Common myeloid progenitor, CD34-positive (primary cell): ENCODE data around the gene SLC45A2.

Experiments used
- CTCF ChIA-PET: fragments of 350-600 bp; sonication (Branson Sonifier 250); formaldehyde crosslinking; loops from one replicate; lab custom pipeline; 2021; ENCODE audit warnings: antibody characterized with exemption; lab: Charles Lee
- POLR2A ChIA-PET: fragments of 350-600 bp; sonication (Branson Sonifier 250); formaldehyde crosslinking; loops from one replicate; lab custom pipeline; 2021; ENCODE audit warnings: antibody characterized with exemption; lab: Charles Lee
- DNase-seq, 3 donors: peaks; one replicate each; pipeline versions ENCODE4 v3.0.0 to v3.0.0-alpha.2; 2013
- H3K27ac ChIP-seq, 2 experiments: 1 replicate in 1 of 2; 2 replicates in 1 of 2; pipeline ENCODE4 v1.7.0; 2013; ENCODE audit warnings: inconsistent platforms in 2 of 2, low read length in 2 of 2, mild to moderate bottlenecking in 2 of 2, low read depth in 1 of 2, moderate library complexity in 1 of 2; ENCODE audit not compliant: severe bottlenecking in 2 of 2, insufficient read depth in 1 of 2, poor library complexity in 1 of 2
- H3K27me3 ChIP-seq, 5 experiments: replicated peaks in 2 of 5; 1 replicate in 3 of 5; 2 replicates in 2 of 5; pipeline versions ENCODE4 v1.6.1 to v1.7.0; 2013; ENCODE audit warnings: low read length in 4 of 5, mild to moderate bottlenecking in 2 of 5, moderate library complexity in 2 of 5, inconsistent platforms in 1 of 5; ENCODE audit not compliant: insufficient read depth in 5 of 5, control insufficient read depth in 4 of 5
- H3K36me3 ChIP-seq, 4 experiments: 1 replicate in 2 of 4; 2 replicates in 2 of 4; pipeline versions ENCODE4 v1.6.1 to v1.7.0; 2013; ENCODE audit warnings: low read length in 3 of 4, control low read depth in 1 of 4, mild to moderate bottlenecking in 1 of 4; ENCODE audit not compliant: control insufficient read depth in 4 of 4, insufficient read depth in 4 of 4
- H3K4me1 ChIP-seq, 4 experiments: 1 replicate in 3 of 4; 2 replicates in 1 of 4; pipeline versions ENCODE4 v1.6.1 to v1.7.1; 2013; ENCODE audit warnings: low read length in 3 of 4, mild to moderate bottlenecking in 3 of 4, control low read depth in 1 of 4, inconsistent platforms in 1 of 4, moderate library complexity in 1 of 4; ENCODE audit not compliant: control insufficient read depth in 4 of 4, insufficient read depth in 4 of 4; ENCODE audit errors: control extremely low read depth in 1 of 4
- H3K4me3 ChIP-seq, 7 experiments: 1 replicate in 4 of 7; 2 replicates in 3 of 7; pipeline versions ENCODE4 v1.5.1 to v1.7.0; 2013; ENCODE audit warnings: mild to moderate bottlenecking in 7 of 7, low read length in 6 of 7, moderate library complexity in 6 of 7, inconsistent platforms in 2 of 7, low read depth in 2 of 7, control low read depth in 1 of 7; ENCODE audit not compliant: insufficient read depth in 4 of 7, control insufficient read depth in 1 of 7; ENCODE audit errors: extremely low read depth in 1 of 7
- H3K9me3 ChIP-seq, 5 experiments: 1 replicate in 4 of 5; 2 replicates in 1 of 5; pipeline versions ENCODE4 v1.6.1 to v1.7.1; 2013; ENCODE audit warnings: low read length in 4 of 5, mild to moderate bottlenecking in 2 of 5, inconsistent platforms in 1 of 5, low read depth in 1 of 5, moderate library complexity in 1 of 5; ENCODE audit not compliant: control insufficient read depth in 4 of 5, insufficient read depth in 2 of 5; ENCODE audit errors: control extremely low read depth in 1 of 5
- WGBS: methylation state at CpG from one replicate; pipeline ENCODE4 v1.1.5; 2013; ENCODE audit not compliant: insufficient coverage; 5-methylcytosine and 5-hydroxymethylcytosine counted together

SLC45A2 gene

GRCh38 chr5:34026089-34026761, 41.7 kb upstream of the SLC45A2 start:
- ChIA-PET POLR2A (no interaction called here), CTCF (no interaction called here)
- Histone ChIP-seq H3K9me3 (no peaks in the 10 kb centered on the region), H3K27me3 (no peaks in the 10 kb centered on the region), H3K4me1 (peaks cover 3 to 17% (median 6%) of the 10 kb centered on the region in 4 experiments), H3K4me3 (no peak overlapping the region), H3K36me3 (peaks cover 10 to 46% (median 15%) of the 10 kb centered on the region in 4 experiments), H3K27ac (no peak overlapping the region)
- DNase-seq, result no peak
- WGBS, result 95% methylated on average over 7 of the region's 9 CpGs

- POLR2A ChIA-PET, result no interaction called here
- Histone ChIP-seq H3K9me3 (no peaks in the 10 kb centered on the region), H3K4me3 (no peak overlapping the region), H3K4me1 (peaks cover 3 to 19% (median 6%) of the 10 kb centered on the region in 4 experiments), H3K27ac (peak overlapping the region in 1 of 2 experiments; percentile 7), H3K27me3 (no peaks in the 10 kb centered on the region), H3K36me3 (peaks cover 24 to 56% (median 27%) of the 10 kb centered on the region in 4 experiments)
- CTCF ChIA-PET, result interaction anchor here (2.0 to 2.4 kb wide), 2 partner anchors 10 to 26 kb away, joined by 5 to 9 read pairs; no protein-coding TSS in a partner anchor
- WGBS, result 0% methylated on average over 1 of the region's 2 CpGs
- DNase-seq, result peak in 2 of 3 donors; percentile 3 to 15
These were observed 37.7 kb upstream of the SLC45A2 start for GRCh38 chr5:34022121-34022705.

DNA sequence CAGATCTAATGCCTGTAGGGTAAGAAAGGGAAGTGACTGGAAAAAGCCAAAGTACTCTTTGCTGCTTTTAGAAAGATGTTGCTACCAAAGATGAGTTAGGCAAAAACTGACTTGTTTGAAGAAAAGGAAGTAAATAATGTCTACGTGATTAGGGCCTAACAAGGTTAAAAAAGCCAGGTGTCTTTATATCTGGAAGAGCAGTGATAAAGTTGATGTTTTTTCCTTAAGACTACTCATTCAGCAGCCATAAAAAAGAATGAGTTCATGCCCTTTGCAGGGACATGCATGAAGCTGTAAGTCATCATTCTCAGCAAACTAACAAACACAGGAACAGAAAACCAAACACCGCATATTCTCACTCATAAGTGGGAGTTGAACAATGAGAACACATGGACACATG, 36.8 kb upstream of the SLC45A2 start:
- ChIA-PET CTCF (interaction anchor here (2.0 to 2.4 kb wide), 2 partner anchors 9 to 25 kb away, joined by 5 to 9 read pairs; no protein-coding TSS in a partner anchor), POLR2A (no interaction called here)
- H3K27me3 ChIP-seq, result no peaks in the 10 kb centered on the region

DNA sequence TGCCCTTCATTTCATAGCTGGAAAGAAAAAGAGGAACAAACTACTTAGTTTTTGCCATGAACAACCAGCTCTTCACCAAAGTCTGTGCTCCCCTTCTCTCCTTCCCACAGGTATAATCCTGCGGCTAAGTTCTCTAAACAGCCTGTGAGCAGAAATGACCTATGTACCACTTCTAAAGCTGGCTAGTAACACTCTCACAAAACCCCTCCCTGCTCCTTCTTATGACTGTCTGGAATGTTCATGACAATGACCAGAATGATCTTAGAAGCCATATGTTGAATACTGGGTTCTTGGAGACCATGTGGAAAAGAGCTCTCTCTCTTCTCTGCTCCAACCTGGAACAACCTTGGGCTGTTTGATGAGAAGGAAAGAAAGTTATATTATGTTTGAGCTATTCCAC, 36.2 kb upstream of the SLC45A2 start:
- Histone ChIP-seq H3K36me3 (peaks cover 20 to 54% (median 26%) of the 10 kb centered on the region in 4 experiments), H3K27me3 (no peaks in the 10 kb centered on the region), H3K27ac (no peak overlapping the region), H3K9me3 (no peaks in the 10 kb centered on the region), H3K4me3 (no peak overlapping the region), H3K4me1 (peaks cover 3 to 19% (median 6%) of the 10 kb centered on the region in 4 experiments)
- no peak for DNase-seq
- WGBS, result 100% methylated on average over 1 of the region's 1 CpG
- CTCF ChIA-PET, result interaction anchor here (0.8 to 1.3 kb wide), 3 partner anchors 9 to 23 kb away, joined by 3 to 8 read pairs (median 4); no protein-coding TSS in a partner anchor
- POLR2A ChIA-PET, result no interaction called here

More for the DNA sequence above, 36.8 kb upstream of the SLC45A2 start:
- H3K4me3 ChIP-seq, result no peak overlapping the region
- peaks cover 3 to 19% (median 6%) of the 10 kb centered on the region in 4 experiments for H3K4me1 ChIP-seq
- no peak for DNase-seq
- H3K36me3 ChIP-seq, result peaks cover 24 to 53% (median 26%) of the 10 kb centered on the region in 4 experiments
- H3K9me3 ChIP-seq, result no peaks in the 10 kb centered on the region
- WGBS, result 86% methylated on average over 1 of the region's 2 CpGs
- no peak overlapping the region for H3K27ac ChIP-seq

- no peak for DNase-seq
- H3K36me3 ChIP-seq, result peaks cover 15 to 34% (median 16%) of the 10 kb centered on the region in 4 experiments
- 100% methylated on average over 2 of the region's 2 CpGs for WGBS
- H3K27me3 ChIP-seq, result no peaks in the 10 kb centered on the region
- H3K4me3 ChIP-seq, result no peak overlapping the region
- H3K4me1 ChIP-seq, result peaks cover 1 to 12% (median 4%) of the 10 kb centered on the region in 4 experiments
- H3K27ac ChIP-seq, result no peak overlapping the region
- no peaks in the 10 kb centered on the region for H3K9me3 ChIP-seq
- POLR2A ChIA-PET, result no interaction called here
- CTCF ChIA-PET, result interaction anchor here (0.9 kb wide), 1 partner anchor 19 kb away, joined by 3 read pairs; no protein-coding TSS in a partner anchor
These were observed 32.8 kb upstream of the SLC45A2 start for GRCh38 chr5:34017254-34017653.

DNA sequence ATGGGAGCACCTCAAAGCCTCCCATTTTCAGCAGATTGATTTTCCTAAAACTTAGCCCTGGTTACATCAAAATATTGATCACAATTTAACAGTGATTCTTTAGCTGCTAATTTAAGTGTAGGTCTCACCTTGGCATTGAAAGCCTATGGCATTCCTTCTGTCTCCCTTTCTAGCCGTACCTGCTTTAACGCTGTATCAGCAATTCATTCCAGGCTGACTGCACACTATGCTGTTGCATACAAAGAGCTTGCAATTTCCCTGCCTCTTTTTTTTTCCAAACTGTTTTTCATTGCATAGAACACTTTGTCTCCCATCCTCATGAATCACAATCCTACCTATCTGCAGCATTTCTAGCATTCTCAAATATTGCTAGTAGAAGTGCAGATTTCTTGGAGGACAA, 32.3 kb upstream of the SLC45A2 start:
- H3K4me3 ChIP-seq, result no peak overlapping the region
- H3K36me3 ChIP-seq, result peaks cover 15 to 34% (median 16%) of the 10 kb centered on the region in 4 experiments
- 95% methylated on average over 2 of the region's 2 CpGs for WGBS
- H3K27me3 ChIP-seq, result no peaks in the 10 kb centered on the region
- ChIA-PET CTCF (interaction anchor here (0.9 kb wide), 1 partner anchor 19 kb away, joined by 3 read pairs; no protein-coding TSS in a partner anchor), POLR2A (no interaction called here)
- H3K9me3 ChIP-seq, result no peaks in the 10 kb centered on the region
- H3K27ac ChIP-seq, result no peak overlapping the region
- DNase-seq, result no peak
- peaks cover 0 to 6% (median under 1%) of the 10 kb centered on the region in 4 experiments for H3K4me1 ChIP-seq

DNA sequence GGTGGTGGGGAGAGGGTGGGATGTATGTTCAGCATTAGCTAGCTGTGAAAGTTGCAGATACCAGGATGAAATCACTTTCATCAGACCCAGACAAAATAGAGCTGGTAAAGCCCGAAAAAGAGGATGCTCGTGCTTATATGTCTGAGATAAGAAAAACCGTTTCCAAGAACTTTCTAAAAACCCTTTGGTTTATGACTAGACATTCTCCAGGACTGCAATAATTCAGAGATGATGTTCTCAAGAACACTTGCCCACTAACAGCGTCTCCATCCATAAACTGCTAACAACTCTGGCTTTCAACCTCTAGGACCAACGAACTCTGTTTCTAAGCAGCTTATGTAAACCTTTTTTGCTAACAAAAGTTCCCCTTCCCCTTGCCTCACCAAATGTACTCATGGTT, 31.7 kb upstream of the SLC45A2 start:
- no peak for DNase-seq
- Histone ChIP-seq H3K27me3 (no peaks in the 10 kb centered on the region), H3K9me3 (no peaks in the 10 kb centered on the region), H3K36me3 (peaks cover 15 to 32% (median 16%) of the 10 kb centered on the region in 4 experiments), H3K27ac (no peak overlapping the region), H3K4me3 (no peak overlapping the region), H3K4me1 (peaks cover 0 to 2% (median 0%) of the 10 kb centered on the region in 4 experiments)
- POLR2A ChIA-PET, result no interaction called here
- WGBS, result 83% methylated on average over 4 of the region's 5 CpGs
- CTCF ChIA-PET, result no interaction called here
